ENCODE measurements around the gene CWC15.
"Not testable (repeated sequence)": the region's sequence is repeated elsewhere in the genome, so short reads cannot be mapped to it uniquely, and the experiment has no call there.

The CWC15 gene

DNA sequence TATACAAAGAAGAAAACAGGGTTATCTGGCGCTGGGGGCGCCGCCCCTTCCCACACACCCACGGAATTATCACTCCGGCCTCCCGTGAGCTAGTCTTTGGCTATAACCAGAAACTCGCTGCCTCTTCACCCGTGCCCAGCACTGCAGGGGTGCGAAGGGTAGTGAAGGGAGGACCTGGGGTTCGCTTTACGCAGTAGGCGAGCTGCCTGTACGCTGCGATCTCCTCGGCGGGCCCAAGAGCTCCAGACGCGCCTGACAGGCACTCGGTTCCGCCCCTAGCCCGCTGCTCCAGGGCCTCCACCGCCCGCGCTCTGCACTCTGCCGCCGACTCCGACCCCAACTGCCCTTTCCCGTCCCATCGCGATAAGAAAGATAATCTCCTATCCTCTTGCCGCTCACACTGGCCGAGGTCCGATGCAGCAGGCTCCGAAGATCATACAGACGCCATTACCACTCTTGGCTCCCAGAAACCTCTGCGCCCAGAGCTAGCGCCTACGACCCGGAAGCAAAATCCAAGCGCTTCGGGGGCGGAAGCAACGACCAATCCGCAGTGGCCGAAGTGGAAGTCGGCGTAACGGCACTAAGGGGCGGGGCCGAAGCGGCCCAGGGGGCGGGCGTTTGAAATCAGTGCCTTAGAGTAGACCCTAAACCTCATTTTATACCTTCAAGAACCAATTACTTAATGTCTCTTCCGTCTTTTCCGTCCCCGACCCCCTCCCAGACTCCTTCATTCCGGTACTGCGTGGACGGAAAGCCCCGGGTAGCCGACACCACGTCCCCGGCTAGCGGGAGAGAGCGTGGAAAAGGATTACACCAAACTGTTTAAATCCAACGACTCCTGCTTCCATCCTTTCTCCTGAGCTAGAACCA lies at the start of gene CWC15, which contains the start of gene KDM4D:
TSS of gene CWC15 (minus strand) at position 458 of the 870 bp plus-strand sequence. CDS start 1,371 bp downstream, outside the sequence.
TSS of gene KDM4D (plus strand) at position 611 of the 870 bp plus-strand sequence. CDS start 23,664 bp downstream, outside the sequence.
- peak; percentile 95 for DNase-seq

DNA sequence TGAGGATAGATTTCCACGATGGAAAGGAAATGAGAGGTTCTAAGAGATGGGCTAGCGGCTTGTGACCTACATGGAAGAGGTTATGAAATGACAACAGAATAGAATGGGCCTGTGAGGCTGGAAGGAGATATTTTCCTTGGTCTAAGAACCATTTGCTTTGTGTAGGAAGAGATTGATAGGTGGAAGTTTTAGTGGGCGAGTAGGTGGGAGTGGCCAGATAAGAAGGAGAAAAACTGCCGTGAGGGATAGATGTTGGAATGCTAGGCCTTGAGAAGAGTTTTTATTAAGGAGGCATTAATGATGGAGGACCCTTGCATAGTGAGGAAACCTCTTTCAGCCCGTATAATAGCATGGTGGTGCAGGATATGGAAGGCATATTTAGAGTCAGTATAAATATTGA lies 48.1 kb upstream of the CWC15 start:
- DNase-seq, result not testable (repeated sequence)

DNA sequence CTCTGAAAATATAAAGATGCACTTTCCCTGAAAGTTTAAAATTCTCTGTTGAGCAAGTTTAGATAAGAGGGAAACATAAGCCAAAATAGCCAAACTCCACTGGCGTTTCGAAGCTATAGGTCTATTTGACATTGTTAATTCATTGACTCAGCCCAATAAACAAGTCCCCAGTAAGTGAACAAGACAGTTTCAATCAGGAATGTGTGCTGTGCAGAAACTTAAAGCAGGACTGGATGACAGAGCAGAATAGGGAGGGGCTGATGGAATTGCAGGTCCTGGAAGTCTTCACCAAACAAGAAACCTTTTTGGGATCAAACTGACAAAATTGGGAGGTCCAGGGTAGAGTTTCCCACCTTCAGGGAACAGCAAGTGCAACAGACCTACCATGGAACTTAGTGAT lies 42.8 kb upstream of the CWC15 start:
- no peak for DNase-seq

DNA sequence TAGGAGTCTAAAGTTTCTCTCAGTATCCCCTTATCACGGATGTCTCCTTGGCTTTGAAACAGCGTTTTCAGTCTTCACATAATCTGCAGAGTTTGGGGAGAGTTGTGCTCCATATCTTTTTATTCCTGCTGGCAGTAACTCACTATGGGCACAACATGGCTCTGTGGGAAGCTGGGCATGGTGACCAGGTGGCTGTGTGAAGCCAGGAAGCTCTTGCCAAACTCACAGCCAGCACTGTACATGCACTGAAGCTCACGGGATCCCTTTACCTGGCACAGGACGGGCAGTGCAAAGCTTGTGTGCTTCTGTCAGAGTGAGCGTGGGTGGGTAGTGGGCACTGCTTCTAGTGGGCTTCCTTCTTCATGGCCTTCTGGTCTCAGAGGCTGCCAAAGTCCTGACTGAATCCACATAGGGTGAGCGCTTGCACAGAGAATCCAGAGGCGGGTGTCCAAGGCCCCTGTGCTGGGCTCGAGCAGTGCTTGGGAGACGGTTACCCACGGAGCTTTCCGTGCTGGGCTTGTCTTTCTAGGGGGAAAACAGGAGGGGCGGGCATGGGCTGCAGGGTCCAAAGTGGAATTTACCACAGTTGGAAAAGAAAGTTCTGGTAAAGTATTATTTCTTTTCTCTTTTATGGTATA lies 40.9 kb upstream of the CWC15 start:
- no peak for DNase-seq

DNA sequence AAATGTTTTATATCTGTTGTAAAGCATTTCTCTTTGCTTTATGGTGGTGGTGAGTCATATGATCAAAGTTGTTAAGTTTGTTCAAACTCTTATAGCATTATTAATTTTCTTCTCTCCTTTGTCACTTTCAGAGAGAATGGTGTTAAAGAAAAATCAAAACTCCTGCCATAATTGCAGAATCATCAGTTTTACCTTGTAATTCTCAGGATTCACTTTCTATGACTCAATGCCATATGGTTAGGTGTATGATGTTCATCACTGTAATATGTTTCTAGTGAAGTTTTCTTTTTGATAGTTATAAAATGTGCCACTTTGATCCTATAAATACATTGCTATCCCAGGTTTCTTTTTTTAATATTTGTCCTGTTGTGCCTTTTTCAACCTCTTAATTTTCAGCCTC lies 38.0 kb upstream of the CWC15 start:
- no peak for DNase-seq

DNA sequence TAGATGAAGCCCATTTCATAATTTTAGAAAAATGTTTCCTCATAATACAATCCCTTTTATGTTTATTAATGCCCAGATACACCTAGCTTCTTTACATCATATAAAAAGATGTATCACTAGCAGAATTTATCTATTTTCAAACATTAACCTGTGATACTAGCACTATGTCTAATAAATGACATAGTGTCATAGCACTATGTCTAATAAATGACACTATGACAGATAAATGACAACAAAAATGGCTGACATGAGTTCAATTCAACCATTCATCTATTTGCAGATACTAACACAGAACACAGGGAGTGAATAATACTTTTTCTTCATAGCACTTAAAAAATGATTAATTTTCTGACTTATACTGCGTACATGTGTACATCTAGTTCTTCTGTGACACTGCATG lies 32.3 kb upstream of the CWC15 start:
- DNase-seq, result no peak

DNA sequence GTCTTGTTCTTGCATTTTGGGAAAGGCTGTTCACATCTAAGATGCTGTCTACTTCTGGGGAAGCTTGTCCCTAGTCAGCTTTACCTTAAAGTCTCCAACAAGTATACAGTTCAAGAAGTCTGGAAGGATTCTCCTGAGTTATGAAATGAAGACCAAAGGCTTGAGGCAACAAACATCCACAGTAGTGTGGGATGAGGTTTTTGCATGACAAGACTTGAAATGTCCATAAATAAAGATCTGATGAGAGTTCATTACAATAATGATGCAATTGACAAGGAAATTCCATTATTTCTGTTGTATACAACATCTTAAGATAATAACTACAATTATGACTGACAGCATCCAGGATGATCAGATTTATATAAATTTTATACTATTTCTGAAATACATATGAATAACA lies 30.4 kb upstream of the CWC15 start:
- no peak for DNase-seq

DNA sequence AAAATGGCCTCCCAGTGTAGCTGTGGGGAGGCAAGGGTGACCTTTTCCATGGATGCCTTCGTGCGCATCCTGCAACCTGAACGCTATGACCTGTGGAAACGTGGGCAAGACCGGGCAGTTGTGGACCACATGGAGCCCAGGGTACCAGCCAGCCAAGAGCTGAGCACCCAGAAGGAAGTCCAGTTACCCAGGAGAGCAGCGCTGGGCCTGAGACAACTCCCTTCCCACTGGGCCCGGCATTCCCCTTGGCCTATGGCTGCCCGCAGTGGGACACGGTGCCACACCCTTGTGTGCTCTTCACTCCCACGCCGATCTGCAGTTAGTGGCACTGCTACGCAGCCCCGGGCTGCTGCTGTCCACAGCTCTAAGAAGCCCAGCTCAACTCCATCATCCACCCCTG lies 24.9 kb upstream of the CWC15 start:
- no peak for DNase-seq

DNA sequence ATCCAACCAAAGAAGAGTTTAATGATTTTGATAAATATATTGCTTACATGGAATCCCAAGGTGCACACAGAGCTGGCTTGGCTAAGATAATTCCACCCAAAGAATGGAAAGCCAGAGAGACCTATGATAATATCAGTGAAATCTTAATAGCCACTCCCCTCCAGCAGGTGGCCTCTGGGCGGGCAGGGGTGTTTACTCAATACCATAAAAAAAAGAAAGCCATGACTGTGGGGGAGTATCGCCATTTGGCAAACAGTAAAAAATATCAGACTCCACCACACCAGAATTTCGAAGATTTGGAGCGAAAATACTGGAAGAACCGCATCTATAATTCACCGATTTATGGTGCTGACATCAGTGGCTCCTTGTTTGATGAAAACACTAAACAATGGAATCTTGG lies 24.1 kb upstream of the CWC15 start:
- DNase-seq, result no peak

DNA sequence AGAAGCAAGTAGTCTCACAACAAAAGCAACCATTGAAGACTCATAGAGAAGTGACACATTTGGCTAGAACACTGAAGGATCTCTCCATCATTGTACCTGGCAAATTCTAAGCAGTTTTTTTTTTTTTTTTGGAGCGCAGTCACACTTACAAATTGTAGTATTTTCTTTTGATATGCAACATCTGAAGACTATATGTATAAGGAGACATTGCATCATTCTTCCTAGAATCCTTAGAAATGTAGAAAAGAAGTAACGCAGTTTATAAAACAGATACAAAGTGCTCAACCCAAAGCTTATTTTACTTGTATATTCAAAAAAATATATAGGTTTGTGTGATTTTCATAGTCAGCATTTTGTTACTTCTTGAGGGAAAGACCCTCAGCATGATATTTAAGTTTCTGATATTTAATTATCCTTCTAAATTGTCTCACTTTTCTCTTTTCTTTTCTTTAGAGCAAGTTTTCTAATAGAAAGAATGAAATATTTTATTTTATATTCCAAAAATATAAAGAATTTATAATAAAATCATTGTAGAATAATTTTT lies 20.1 kb upstream of the CWC15 start:
- no peak for DNase-seq

DNA sequence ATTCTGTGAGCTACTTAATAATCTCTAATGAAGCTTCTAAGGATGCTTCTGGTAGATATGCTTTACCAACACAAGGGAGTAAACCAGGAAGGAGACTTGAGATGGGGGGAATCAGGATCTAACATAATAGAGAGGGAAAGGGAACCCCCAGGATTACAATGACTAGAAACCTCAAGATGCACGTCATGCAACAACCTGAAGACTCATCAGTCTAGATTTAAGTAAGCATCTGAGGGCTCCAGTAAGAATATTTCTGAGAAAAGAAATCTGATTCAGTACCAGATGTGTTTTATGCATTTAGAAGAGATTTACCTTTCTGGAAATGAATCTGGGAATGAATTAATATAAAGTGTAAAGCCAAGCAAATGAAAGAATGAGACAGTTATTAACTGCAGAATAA lies 15.4 kb upstream of the CWC15 start:
- no peak for DNase-seq

DNA sequence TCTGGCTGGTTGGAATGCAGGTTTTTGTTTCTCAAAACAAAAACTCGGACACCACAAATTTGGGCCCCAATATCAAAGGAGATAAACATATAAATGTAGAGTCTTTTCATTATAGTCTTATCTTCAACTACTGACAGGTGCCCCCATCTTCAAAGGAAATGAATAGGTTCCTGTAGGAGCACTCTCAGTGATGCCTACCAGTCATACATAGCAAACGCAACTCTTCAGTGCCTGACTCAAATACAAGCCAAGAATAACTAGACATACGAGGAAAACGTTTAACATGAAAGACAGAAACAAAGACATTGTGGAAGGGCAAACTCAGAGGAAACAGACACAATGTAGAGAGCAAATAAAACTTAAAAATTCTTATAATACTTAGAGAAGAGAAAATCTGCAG lies 14.0 kb upstream of the CWC15 start:
- no peak for DNase-seq

DNA sequence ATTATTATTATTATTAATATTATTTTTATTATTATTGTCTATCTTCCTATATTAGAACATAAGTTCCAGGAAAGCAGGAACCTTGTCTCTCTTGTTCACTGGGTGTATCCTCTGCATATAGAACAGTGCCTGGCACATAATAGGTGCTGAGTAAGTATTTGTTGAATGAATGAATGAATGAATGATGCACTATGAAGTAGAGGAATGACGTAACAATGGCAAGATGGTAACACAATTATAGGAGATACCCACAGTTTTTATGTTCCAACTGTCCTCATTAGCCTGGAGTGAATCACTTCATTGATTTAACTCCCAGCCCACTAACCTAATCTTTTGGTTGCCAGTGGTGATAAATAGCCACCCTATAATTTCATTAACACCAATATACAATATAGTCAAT lies 2.2 kb upstream of the CWC15 start:
- no peak for DNase-seq

DNA sequence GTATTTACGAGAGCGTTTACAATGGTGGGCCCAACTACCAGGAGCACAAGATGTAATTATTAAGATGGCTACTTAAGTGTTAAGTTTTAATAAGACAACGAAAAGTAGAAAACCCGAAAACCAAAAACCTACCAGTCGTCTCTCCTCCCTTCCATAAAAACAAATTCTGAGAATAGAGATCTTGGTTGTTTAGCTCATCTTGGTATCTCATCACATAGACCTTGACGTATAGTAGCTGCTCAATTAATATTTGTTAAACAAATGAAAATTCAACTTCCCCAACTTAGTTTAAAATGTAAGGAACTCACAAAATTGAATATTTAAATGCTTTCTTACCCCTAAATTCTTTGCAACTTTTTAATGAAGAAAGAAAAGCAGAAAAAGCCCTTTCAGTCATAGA lies 822 bp upstream of the CWC15 start:
- DNase-seq, result no peak

DNA sequence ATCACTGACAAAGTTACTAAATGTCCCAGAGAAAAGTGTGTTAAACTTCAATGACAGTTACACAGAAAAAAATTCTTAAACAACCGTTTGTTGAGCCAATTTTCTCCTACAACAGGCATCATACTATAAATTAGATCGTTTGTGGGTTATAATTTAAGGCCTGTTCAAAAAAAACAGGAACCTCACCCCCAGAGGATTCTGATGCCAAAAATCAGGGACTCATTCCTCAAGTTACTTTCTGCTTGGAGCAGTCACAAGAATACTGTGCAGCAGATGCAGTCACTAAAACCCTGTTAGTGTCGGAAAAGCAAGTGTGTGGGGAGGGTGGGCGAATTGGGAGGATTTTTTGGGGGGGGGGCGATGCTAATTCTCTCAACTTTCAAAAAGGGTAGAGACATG lies 657 bp downstream of the CWC15 start:
- no peak for DNase-seq

DNA sequence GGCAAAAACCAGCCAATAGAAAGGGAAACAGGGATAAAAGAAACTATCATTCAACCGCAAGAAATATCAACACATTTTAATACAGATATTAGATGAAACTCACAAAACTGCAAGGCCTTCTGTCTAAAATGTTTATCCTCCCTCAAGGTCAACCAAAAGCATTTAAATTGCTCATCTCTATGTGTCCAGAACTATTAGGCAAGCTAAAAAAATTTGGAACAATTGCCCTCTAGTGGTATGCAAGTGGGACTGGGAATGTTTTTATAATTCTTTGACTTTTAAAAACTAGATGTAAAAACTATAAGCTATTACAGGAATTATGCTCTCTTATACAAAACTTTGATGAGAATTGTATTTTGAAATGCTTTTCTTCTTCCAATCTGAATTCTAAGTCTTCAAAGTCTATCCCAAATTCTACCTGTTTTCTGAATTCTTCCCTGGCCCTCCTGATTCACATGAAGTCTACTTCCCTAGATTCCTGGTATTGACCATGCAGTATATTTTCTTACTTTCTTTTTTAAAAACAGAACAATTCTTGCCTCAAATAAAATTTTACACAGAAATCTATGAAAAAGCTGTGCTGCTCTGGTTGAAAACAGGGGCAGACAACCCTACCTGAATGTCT lies 4.9 kb downstream of the CWC15 start:
- DNase-seq, result no peak

DNA sequence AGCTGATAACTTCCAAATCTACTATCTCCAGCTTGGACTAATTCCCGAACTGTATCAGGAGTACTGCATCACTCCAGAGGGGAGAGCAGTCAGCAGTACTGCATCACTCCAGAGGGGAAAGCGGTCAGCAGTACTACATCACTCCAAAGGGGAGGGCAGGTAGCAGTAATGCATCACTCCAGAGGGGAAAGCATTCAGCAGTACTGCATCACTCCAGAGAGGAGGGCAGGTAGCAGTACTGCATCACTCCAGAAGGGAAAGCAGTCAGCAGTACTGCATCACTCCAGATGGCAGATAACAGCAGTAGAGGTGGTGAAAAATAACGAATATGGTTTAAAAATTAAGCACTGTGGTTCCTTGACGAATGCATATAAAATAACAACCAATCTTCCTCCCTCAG lies 8.4 kb downstream of the CWC15 start:
- no peak for DNase-seq

DNA sequence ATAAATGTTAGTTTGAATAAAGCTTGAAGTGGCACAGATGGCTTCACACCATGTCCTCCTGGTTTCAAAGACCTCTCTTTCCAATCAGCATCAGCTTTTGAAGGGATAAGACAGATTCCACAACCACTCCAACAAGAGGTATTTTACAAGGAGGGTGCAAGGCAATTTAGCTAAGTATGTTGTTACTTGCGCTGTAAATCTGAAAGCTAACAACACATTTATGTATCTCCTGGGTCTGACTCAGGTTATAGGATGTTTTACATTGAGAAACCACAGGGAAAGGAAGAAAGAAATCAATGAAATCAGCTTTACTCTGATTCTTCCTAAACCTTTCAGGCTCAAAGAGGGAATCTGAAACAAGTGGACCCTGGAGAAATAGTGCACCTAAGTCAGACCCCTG lies 12.1 kb downstream of the CWC15 start:
- no peak for DNase-seq

DNA sequence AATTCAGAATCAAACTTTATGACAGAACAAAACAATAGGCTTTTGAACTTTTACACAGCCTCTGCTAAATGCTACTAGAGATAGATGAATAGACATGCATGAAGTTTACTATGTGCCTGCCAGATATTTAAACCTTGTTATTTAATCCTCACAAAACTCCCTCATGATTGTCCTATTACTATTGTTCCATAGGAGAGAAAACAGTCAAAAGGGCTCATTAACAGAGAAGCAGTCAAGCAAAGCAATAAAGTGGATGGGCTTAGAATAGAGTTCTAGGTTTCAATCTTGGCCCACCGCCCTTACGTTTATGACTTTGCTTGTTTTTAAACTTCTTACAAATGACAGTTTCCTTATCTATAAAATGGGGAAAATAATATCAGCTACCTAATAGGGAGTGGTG lies 12.9 kb downstream of the CWC15 start:
- DNase-seq, result no peak

DNA sequence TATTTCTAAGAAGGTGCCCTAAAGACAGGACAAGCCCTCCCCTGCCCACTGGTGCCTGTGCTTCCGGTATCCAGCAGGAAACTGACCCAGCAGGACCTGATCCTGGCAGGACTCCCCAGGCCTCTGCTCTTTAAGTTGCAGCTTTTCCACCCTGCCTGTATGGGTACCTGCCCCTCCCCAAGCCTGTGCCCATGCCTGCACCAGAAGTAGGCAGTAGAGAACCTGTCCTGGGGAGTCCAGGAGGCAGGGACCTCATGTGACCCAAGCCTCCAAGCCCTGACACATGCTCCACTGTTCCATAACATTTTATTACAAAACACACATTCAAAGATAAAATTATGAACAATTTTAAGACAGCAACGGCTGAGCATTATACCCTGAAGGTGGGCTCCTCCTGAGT lies 14.2 kb downstream of the CWC15 start:
- DNase-seq, result no peak

DNA sequence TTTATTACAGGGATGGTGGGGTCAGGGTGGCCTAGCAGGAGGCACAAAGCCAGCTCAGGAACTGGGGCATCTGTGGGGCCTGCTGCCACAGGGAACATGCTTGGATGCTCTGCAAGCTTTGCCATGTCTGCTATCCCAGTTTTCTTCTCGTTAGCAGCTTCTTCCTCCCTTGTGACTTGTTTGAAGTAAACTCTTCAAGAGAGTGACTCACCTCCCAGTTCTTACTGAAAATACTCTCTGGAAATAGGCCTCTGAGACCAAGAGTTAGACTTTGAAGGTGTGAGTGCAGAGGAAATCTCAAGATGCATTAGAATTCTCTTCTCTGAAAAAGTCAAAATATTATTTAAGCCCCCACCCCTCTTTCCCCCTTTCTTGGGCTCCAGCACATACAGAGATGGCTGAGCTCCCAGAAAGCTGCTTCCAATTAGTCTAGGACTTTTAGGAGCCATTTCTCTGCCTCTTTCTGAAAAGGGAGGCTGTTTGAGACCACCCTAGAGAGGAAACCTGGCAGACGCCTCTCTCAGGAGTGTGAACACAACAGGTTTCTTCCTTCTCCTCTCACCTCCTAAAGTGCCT lies 15.1 kb downstream of the CWC15 start:
- no peak for DNase-seq

DNA sequence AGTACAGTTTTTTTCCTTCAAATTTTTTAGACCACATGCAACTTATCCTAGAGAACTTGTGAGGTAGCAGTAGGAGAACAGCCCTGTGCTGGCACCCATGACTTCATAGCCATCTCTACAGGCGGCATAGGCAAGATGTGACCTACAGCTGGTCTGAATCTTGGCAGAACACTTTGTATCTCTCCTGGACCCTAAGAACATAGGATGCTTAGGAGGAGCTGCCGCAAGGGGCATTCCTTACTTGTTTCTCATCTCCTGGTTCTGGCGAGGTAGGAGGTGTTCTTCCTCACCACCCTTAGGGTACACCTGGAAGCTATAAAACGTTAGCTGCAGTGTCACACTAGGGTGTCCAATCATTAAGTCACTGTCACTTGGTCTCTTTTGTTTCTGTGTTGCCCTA lies 16.4 kb downstream of the CWC15 start:
- DNase-seq, result no peak

DNA sequence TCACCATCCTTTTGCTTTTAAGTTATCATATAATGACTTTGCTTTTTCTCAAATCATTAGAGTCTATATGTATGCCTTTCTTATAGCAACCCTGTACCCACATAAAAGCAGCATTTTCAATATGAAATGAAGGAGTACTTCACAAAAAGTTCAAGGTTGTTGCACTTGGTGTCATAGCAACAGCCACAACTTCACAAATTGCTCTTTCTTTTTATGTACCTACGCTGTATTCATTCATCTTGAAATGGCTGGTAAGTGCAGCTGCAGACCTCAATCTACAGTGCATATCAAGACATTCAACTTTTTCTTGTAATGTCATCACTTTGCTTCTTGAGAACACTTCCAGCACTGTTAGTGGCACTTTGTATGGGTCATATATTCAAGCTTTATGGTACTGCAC lies 18.6 kb downstream of the CWC15 start:
- DNase-seq, result no peak
